Measurements from ENCODE around the gene RXRG. TPM values are rescaled to one million over a fixed set of nuclear protein-coding genes. Genes with fewer than 3 reads are reported as not detected.
A peak's percentile ranks its signal among the peaks of the same experiment; 100 is the strongest.

Gene RXRG
- total and polyA plus RNA-seq, 9 of the 15 experiments (the other 6 are each of a cell fraction or from before 2014, with no cell fraction given) = not detected

DNA sequence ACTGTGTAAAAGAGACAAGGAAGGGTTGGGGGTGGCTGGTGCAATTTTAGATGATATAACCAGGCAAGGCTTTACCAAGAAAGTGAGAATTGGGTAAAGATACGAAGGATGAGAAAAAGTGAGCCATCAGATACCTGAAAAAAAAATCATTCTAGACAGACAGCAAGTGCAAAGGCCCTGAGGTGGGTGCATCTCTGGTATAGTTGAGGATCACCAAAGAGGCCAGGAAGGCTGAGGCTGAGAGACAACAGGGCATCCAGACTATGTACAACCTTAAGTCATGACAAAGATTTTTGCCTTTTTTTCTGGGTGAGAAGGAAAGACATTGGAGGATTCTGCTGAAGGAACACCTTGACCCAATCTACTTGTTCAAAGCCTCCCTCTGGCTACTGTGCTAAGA, 29.9 kb downstream of the RXRG start:
- Histone ChIP-seq H3K9me1 (ENCODE audit: control insufficient read depth, insufficient read depth, low read length) (no peaks in the 10 kb centered on the region), H3K9me3 (replicated peaks; ENCODE audit: control insufficient read depth, insufficient read depth, low read depth, low read length) (no peaks in the 10 kb centered on the region), H2AFZ (ENCODE audit: low read depth, low read length) (no peak overlapping the region), H3K27ac (ENCODE audit: extremely low read depth, low read depth, low read length) (no peak overlapping the region), H3K4me3 (no peak overlapping the region), H4K20me1 (replicated peaks; ENCODE audit: control insufficient read depth, insufficient read depth, low read length) (no peaks in the 10 kb centered on the region), H3K79me2 (ENCODE audit: control insufficient read depth, insufficient read depth, low read length) (no peaks in the 10 kb centered on the region), H3K4me1 (replicated peaks in 1 of 2; ENCODE audit: control insufficient read depth in 2 of 2, insufficient read depth in 2 of 2, low read length in 2 of 2) (no peaks in the 10 kb centered on the region), H3K27me3 (ENCODE audit: control insufficient read depth in 2 of 2, insufficient read depth in 2 of 2, low read length in 2 of 2) (peaks cover 4 to 11% of the 10 kb centered on the region in 2 experiments; a peak in 4 of 5 replicates), H3K36me3 (ENCODE audit: control insufficient read depth, insufficient read depth, low read length) (no peaks in the 10 kb centered on the region), H3K9ac (ENCODE audit: insufficient read depth in 1 of 2, low read depth in 2 of 2, low read length in 2 of 2) (no peak overlapping the region), H3K4me2 (ENCODE audit: insufficient read depth, low read length) (no peak overlapping the region)
- intact Hi-C loops (cut with micrococcal nuclease) = no loop called here
- in situ Hi-C loops (cut with MboI) = loop anchor here (10.0 kb wide), 1 partner anchor 300 kb away; no protein-coding TSS in a partner anchor
- WGBS (ENCODE audit: insufficient coverage, low coverage, missing lambda C conversion rate) = 0% methylated on average over 1 of the region's 1 CpG
- no TSS peak for BruUV-seq (replicated peaks)
- DNase-seq (ENCODE audit: extremely low read depth in 1 of 4, low spot score in 3 of 4) (no peak), ATAC-seq (no peak), FAIRE-seq (no peak)
- peak; percentile 50 for TF ChIP-seq RBM25 (IDR thresholded peaks at IDR 0.05; ENCODE audit: low read depth, low read length, severe bottlenecking)
- TF ChIP-seq, protein P1, sequence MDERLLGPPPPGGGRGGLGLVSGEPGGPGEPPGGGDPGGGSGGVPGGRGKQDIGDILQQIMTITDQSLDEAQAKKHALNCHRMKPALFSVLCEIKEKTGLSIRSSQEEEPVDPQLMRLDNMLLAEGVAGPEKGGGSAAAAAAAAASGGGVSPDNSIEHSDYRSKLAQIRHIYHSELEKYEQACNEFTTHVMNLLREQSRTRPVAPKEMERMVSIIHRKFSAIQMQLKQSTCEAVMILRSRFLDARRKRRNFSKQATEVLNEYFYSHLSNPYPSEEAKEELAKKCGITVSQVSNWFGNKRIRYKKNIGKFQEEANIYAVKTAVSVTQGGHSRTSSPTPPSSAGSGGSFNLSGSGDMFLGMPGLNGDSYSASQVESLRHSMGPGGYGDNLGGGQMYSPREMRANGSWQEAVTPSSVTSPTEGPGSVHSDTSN (CRISPR knock-in tag; IDR thresholded peaks at IDR 0.05; ENCODE audit: low read depth) = no peak
- TF ChIP-seq, protein P1 (tag; conservative IDR thresholded peaks at IDR 0.05; ENCODE audit: low read depth) = no peak
- no peak for TF ChIP-seq NCOA6 (IDR thresholded peaks at IDR 0.05)
- ChIA-PET CTCF (ENCODE audit: low intra/inter-chr PET ratio) (no interaction called here), POLR2A (no interaction called here)
